Thyroid gland (tissue), 4 donors: ENCODE results near the gene BABAM1. TPM values are rescaled to one million over a fixed set of nuclear protein-coding genes. Genes with fewer than 3 reads are reported as not detected.

Experiments
- DNase-seq, 2 donors: peaks; one replicate each; pipeline ENCODE4 v3.0.0-alpha.2; 2019
- H3K27ac ChIP-seq, 3 donors: fragments of 200-600 bp; sonication (generic); 1 replicate in 2 of 3; 2 replicates in 1 of 3; pipeline ENCODE4 v1.5.1; 2016 to 2019; ENCODE audit warnings: mild to moderate bottlenecking in 1 of 3, moderate library complexity in 1 of 3
- H3K27me3 ChIP-seq: fragments of 200-600 bp; sonication (generic); one replicate; pipeline ENCODE4 v1.5.1; 2019
- H3K36me3 ChIP-seq, 2 donors: fragments of 200-600 bp; sonication (generic); one replicate each; pipeline ENCODE4 v1.5.1; 2016 to 2019
- H3K4me1 ChIP-seq, 2 donors: fragments of 200-600 bp; sonication (generic); one replicate each; pipeline ENCODE4 v1.5.1; 2017 to 2019
- H3K4me3 ChIP-seq, 3 donors: fragments of 200-600 bp; sonication (generic); replicated peaks in 1 of 3; 1 replicate in 2 of 3; 2 replicates in 1 of 3; pipeline ENCODE4 v1.5.1; 2016; ENCODE audit warnings: mild to moderate bottlenecking in 1 of 3
- H3K9me3 ChIP-seq: fragments of 200-600 bp; sonication (generic); one replicate; pipeline ENCODE4 v1.5.1; 2017
- POLR2A ChIP-seq, 2 donors: fragments of 450-650 bp; IDR thresholded peaks; one replicate each; pipeline ENCODE4 v1.6.1; 2017; ENCODE audit warnings: antibody characterized with exemption in 2 of 2, mild to moderate bottlenecking in 2 of 2, moderate library complexity in 1 of 2
- WGBS, 2 donors: methylation state at CpG; one replicate each; pipeline ENCODE4 v1.1.5; 2017; 5-methylcytosine and 5-hydroxymethylcytosine counted together
- intact Hi-C: fragments of 100-400 bp; cut with DNase I; formaldehyde crosslinking; loops from one replicate; pipeline ENCODE4 v1.15.1; 2023
- total RNA-seq, 4 donors: library from RNA; depleted of rRNA; stranded (reverse); fragments of >200 nt; gene quantifications; one replicate each; pipeline ENCODE4 v1.2.3, GENCODE V29; 2016
- TF ChIP-seq, protein P1 (sequence below), 6 experiments: fragments of 200-600 bp in 3 of 6; fragments of 450-650 bp in 3 of 6; sonication (generic) in 3 of 6; IDR thresholded peaks; one replicate each; pipeline ENCODE4 v1.5.1; 2016 to 2019; ENCODE audit warnings: antibody characterized with exemption in 6 of 6, mild to moderate bottlenecking in 2 of 6, inconsistent platforms in 1 of 6, moderate library complexity in 1 of 6

Gene BABAM1
- total RNA-seq, 4 donors from 2014 or later, result 49.6 to 87.5 (median 71.1) TPM

DNA sequence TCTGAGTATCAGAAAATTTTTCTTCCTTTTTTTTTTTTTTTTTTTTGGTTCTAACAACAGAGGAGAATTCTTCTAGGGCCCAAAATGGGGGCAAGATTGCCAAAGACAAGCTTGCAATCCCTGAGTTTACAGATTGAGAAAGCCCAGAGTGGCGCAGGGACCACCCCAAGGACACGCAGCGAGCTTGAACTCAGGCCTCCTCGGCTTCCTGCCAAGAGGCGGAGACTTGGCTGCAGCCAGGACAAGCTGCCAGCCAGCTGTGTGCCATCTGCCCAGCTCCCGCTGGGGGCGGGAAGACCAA, 37.9 kb downstream of the BABAM1 start:
- Histone ChIP-seq H3K27me3 (no peaks in the 10 kb centered on the region), H3K27ac (peak overlapping the region; percentile 31 to 91 (median 90)), H3K36me3 (peaks cover 0 to 2% of the 10 kb centered on the region in 2 donors), H3K4me3 (peak overlapping the region in 1 of 3 donors; percentile 57), H3K4me1 (peaks cover 39 to 41% of the 10 kb centered on the region in 2 donors), H3K9me3 (no peaks in the 10 kb centered on the region)
- 0 to 2% methylated on average over 5 to 7 of the region's 7 CpGs for WGBS, 2 donors
- intact Hi-C loops, result no loop called here
- DNase-seq, result no peak
- TF ChIP-seq POLR2A (IDR thresholded peaks at IDR 0.05), result no peak
- TF ChIP-seq, protein P1, sequence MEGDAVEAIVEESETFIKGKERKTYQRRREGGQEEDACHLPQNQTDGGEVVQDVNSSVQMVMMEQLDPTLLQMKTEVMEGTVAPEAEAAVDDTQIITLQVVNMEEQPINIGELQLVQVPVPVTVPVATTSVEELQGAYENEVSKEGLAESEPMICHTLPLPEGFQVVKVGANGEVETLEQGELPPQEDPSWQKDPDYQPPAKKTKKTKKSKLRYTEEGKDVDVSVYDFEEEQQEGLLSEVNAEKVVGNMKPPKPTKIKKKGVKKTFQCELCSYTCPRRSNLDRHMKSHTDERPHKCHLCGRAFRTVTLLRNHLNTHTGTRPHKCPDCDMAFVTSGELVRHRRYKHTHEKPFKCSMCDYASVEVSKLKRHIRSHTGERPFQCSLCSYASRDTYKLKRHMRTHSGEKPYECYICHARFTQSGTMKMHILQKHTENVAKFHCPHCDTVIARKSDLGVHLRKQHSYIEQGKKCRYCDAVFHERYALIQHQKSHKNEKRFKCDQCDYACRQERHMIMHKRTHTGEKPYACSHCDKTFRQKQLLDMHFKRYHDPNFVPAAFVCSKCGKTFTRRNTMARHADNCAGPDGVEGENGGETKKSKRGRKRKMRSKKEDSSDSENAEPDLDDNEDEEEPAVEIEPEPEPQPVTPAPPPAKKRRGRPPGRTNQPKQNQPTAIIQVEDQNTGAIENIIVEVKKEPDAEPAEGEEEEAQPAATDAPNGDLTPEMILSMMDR (IDR thresholded peaks at IDR 0.05), result no peak

DNA sequence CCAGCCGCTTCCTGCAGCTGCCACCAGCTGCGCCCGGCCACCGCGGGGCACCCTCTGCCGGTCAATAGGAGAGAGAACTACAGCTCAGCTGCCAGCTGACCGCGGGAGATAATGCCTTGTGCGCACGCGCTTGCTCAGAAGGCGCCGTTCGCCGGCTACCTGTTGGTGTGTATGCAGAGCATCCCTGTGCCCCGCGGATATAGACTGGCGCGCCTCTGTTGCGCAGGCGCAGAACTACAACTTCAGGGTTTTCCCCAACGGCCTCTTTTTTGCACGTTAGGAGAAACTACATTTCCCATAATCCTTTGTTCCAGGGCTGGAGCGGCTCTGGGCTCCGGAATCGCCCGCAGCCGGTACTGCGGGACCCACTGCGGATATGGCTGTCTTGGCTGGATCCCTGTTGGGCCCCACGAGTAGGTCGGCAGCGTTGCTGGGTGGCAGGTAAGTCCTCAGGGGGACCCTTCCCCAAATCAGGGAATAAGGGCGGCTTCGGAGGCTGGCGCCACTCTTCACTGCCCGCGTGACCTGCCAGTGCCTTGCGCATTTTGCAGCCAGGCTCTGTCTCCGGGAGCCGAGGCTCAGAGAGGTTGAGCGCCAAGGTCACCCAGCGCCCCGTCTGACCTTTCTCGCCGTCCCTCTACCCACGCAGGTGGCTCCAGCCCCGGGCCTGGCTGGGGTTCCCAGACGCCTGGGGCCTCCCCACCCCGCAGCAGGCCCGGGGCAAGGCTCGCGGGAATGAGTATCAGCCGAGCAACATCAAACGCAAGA, 38.5 kb downstream of the BABAM1 start, which contains the start of gene MRPL34:
MRPL34 (plus strand) TSS at position 356 of the 768 bp plus-strand sequence; CDS start at position 377, 21 bp downstream.
- intact Hi-C loops, result no loop called here
- peaks cover 44 to 46% of the 10 kb centered on the region in 2 donors for H3K4me1 ChIP-seq
- WGBS, 2 donors, result 0 to 1% methylated on average over 17 to 21 of the region's 55 CpGs

DNA sequence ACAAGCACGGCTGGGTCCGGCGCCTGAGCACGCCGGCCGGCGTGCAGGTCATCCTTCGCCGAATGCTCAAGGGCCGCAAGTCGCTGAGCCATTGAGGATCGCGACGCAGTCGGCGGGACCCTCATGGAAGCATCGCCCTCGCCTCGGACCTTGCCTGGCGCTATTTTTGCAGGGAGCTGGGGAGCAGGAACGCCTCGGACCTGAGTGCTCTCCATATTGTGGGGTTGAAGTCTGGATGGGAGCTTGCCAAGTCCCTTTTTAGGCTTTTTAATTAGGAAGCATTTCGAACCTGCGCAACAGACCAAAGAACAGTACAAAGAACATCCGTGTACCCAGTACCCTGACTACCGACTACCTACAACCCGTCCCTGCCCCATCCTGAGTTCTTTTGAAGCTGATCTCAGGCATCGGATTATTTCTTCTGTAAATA, 39.1 kb downstream of the BABAM1 start:
- Histone ChIP-seq H3K27ac (peak overlapping the region; percentile 90 to 91 (median 90)), H3K36me3 (no peaks in the 10 kb centered on the region), H3K27me3 (no peaks in the 10 kb centered on the region), H3K4me3 (peak overlapping the region; percentile 37 to 57 (median 55)), H3K4me1 (peaks cover 49 to 51% of the 10 kb centered on the region in 2 donors), H3K9me3 (no peaks in the 10 kb centered on the region)
- TF ChIP-seq, protein P1 (IDR thresholded peaks at IDR 0.05), result no peak
- TF ChIP-seq POLR2A (IDR thresholded peaks at IDR 0.05), result no peak
- intact Hi-C loops, result no loop called here
- WGBS, 2 donors, result 10 to 31% methylated on average over 6 to 18 of the region's 28 CpGs
- DNase-seq, result peak in 1 of 2 donors; percentile 59

More for the DNA sequence above, 38.5 kb downstream of the BABAM1 start, which contains the start of gene MRPL34:
- DNase-seq, result peak; percentile 99
- Histone ChIP-seq H3K27ac (peak within 1 kb of the TSS; percentile 90 to 91 (median 90)), H3K9me3 (no peaks in the 10 kb centered on the region), H3K27me3 (no peaks in the 10 kb centered on the region), H3K36me3 (no peaks in the 10 kb centered on the region), H3K4me3 (peak within 1 kb of the TSS; percentile 37 to 57 (median 55))
- peak in 1 of 2 donors; percentile 86 for TF ChIP-seq POLR2A (IDR thresholded peaks at IDR 0.05)
- TF ChIP-seq, protein P1 (IDR thresholded peaks at IDR 0.05), result peak; percentile 21 to 96 (median 86)

DNA sequence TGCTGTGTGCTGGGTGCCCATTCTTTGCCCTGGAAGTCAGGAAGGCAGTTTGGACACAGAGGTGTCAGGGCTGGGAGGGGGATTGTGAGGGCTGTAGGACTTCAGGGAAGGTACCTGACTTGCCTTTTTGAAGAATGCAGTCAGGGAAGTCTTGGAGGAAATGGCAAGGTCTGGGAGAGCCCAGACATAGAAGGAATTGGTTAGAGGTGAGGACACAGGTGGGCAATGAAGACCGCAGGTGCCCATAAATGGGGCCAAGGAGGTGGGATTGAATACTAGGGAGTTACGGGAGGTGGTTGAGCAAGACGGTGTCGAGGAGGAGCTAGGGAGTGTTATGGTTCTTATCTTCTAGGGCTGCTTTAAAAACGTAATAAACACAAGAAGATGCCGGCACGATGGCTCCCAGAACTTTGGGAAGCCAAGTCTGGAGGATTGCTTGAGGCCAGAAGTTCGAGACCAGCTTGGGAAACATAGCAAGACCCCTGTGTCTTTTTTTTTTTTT, 40.7 kb downstream of the BABAM1 start:
- intact Hi-C loops, result no loop called here
- DNase-seq, result no peak
- no peaks in the 10 kb centered on the region for H3K27me3 ChIP-seq
- WGBS, 2 donors, result 84 to 87% methylated on average over 8 of the region's 8 CpGs
- H3K9me3 ChIP-seq, result no peaks in the 10 kb centered on the region
- H3K27ac ChIP-seq, result no peak overlapping the region
- TF ChIP-seq, protein P1 (IDR thresholded peaks at IDR 0.05), result no peak
- TF ChIP-seq POLR2A (IDR thresholded peaks at IDR 0.05), result no peak
- H3K36me3 ChIP-seq, result no peaks in the 10 kb centered on the region
- no peak overlapping the region for H3K4me3 ChIP-seq
- H3K4me1 ChIP-seq, result peaks cover 48 to 51% of the 10 kb centered on the region in 2 donors
